GM12878 (cell line): ENCODE measurements around the gene KIF2C. TPM values are rescaled to one million over a fixed set of nuclear protein-coding genes. Genes with fewer than 3 reads are reported as not detected.

Experiments used
- BACH1 ChIP-seq: fragments of 450-650 bp; IDR thresholded peaks from 2 replicates; pipeline ENCODE4 v1.6.1; 2017; ENCODE audit warnings: mild to moderate bottlenecking, borderline replicate concordance
- CBX3 ChIP-seq: fragments of 200-600 bp; sonication (generic); IDR thresholded peaks from 2 replicates; pipeline ENCODE4 v1.6.1; 2016; ENCODE audit warnings: low read depth, borderline replicate concordance
- CHD1 ChIP-seq: IDR thresholded peaks from 2 replicates; pipeline ENCODE4 v1.6.1; 2012; ENCODE audit warnings: low read depth, low read length, improper control_type of control experiment
- CHD4 ChIP-seq: fragments of 200-600 bp; sonication (generic); IDR thresholded peaks from 2 replicates; pipeline ENCODE4 v1.6.1; 2016; ENCODE audit warnings: mild to moderate bottlenecking
- EGR1 ChIP-seq, 2 experiments: IDR thresholded peaks; 1 replicate in 1 of 2; 2 replicates in 1 of 2; pipeline ENCODE4 v1.6.1; 2011 to 2012; ENCODE audit warnings: low read depth in 2 of 2, low read length in 2 of 2, borderline replicate concordance in 1 of 2, mild to moderate bottlenecking in 1 of 2, moderate library complexity in 1 of 2
- EP300 ChIP-seq, 2 experiments: fragments of 150-350 bp in 1 of 2; IDR thresholded peaks; 2 replicates each; pipeline ENCODE4 v1.6.1; 2011 to 2012; ENCODE audit warnings: low read depth in 2 of 2, low read length in 2 of 2, borderline replicate concordance in 1 of 2, improper control_type of control experiment in 1 of 2, inconsistent platforms in 1 of 2; ENCODE audit not compliant: control insufficient read depth in 1 of 2
- FOXK2 ChIP-seq: fragments of 450-650 bp; IDR thresholded peaks from 2 replicates; pipeline ENCODE4 v1.6.1; 2017; ENCODE audit warnings: mild to moderate bottlenecking, moderate library complexity
- FOXM1 ChIP-seq: IDR thresholded peaks from 2 replicates; pipeline ENCODE4 v1.6.1; 2012; ENCODE audit warnings: low read depth, mild to moderate bottlenecking, inconsistent platforms, low read length, moderate library complexity
- HSF1 ChIP-seq: fragments of 150-350 bp; IDR thresholded peaks from 2 replicates; pipeline ENCODE4 v1.6.1; 2014; ENCODE audit warnings: mild to moderate bottlenecking, low read depth, low read length
- JUNB ChIP-seq: IDR thresholded peaks from 2 replicates; pipeline ENCODE4 v1.6.1; 2016; ENCODE audit warnings: antibody characterized with exemption, mild to moderate bottlenecking
- LARP7 ChIP-seq: fragments of 450-650 bp; IDR thresholded peaks from 2 replicates; pipeline ENCODE4 v1.6.1; 2017; ENCODE audit warnings: mild to moderate bottlenecking
- MYB ChIP-seq: fragments of 150-350 bp; IDR thresholded peaks from 2 replicates; pipeline ENCODE4 v1.6.1; 2014; ENCODE audit warnings: mild to moderate bottlenecking, low read depth, low read length, borderline replicate concordance
- NFIC ChIP-seq: IDR thresholded peaks from 2 replicates; pipeline ENCODE4 v1.6.1; 2012; ENCODE audit warnings: low read depth, mild to moderate bottlenecking, inconsistent platforms, low read length, moderate library complexity
- NFYA ChIP-seq: IDR thresholded peaks from 2 replicates; pipeline ENCODE4 v1.6.1; 2011; ENCODE audit warnings: low read depth, mild to moderate bottlenecking, low read length, improper control_type of control experiment, borderline replicate concordance
- POU2F2 ChIP-seq: IDR thresholded peaks from 3 replicates; pipeline ENCODE4 v1.6.1; 2011; ENCODE audit warnings: low read depth, mild to moderate bottlenecking, low read length, borderline replicate concordance
- RFX5 ChIP-seq: IDR thresholded peaks from 2 replicates; pipeline ENCODE4 v1.6.1; 2011; ENCODE audit warnings: low read depth, low read length, improper control_type of control experiment
- SMAD5 ChIP-seq: IDR thresholded peaks from 2 replicates; pipeline ENCODE4 v1.6.1; 2016; ENCODE audit warnings: antibody characterized with exemption, low read depth
- SMARCA5 ChIP-seq: fragments of 450-650 bp; IDR thresholded peaks from 2 replicates; pipeline ENCODE4 v1.6.1; 2017; ENCODE audit warnings: mild to moderate bottlenecking
- SMC3 ChIP-seq: IDR thresholded peaks from 2 replicates; pipeline ENCODE4 v1.6.1; 2011; ENCODE audit warnings: low read length, improper control_type of control experiment, borderline replicate concordance
- STAT1 ChIP-seq: fragments of 450-650 bp; conservative IDR thresholded peaks from 2 replicates; pipeline ENCODE4 v1.6.1; 2014; ENCODE audit warnings: antibody characterized with exemption, mild to moderate bottlenecking
- TCF12 ChIP-seq: IDR thresholded peaks from 2 replicates; pipeline ENCODE4 v1.6.1; 2011; ENCODE audit warnings: low read depth, mild to moderate bottlenecking, low read length
- polyA plus RNA-seq, 11 experiments: library from polyadenylated mRNA; depleted of rRNA in 4 of 11; unstranded in 6 of 11; stranded (reverse) in 5 of 11; fragments of >200 nt; fragmentation: Nextera tagmentation in 4 of 11; fragmentation: Illumina TruSeq in 1 of 11; extraction: Ambion mirVana in 4 of 11; extraction: Trizol in 1 of 11; gene quantifications; 1 replicate in 1 of 11; 2 replicates in 10 of 11; pipeline versions ENCODE4 v1.2.1 to v1.2.3, GENCODE V29; 2011 to 2016; ENCODE audit warnings: inconsistent platforms in 2 of 11, missing spikeins in 2 of 11, low read depth in 1 of 11
- total RNA-seq, 4 experiments: library from RNA; depleted of rRNA in 3 of 4; stranded (reverse); fragments of >200 nt in 3 of 4; fragmentation: Illumina TruSeq in 1 of 4; extraction: Trizol in 1 of 4; gene quantifications; 2 replicates each; pipeline versions ENCODE4 v1.2.1 to v1.2.3, GENCODE V29; 2013 to 2021
- TF ChIP-seq, protein P1 (sequence below): IDR thresholded peaks from 2 replicates; pipeline ENCODE4 v1.6.1; 2011; ENCODE audit warnings: low read depth, low read length, improper control_type of control experiment, borderline replicate concordance
- TF ChIP-seq, protein P2 (sequence below): fragments of 150-350 bp; IDR thresholded peaks from 2 replicates; pipeline ENCODE4 v1.6.1; 2016; ENCODE audit warnings: low read depth, low read length
- TF ChIP-seq, protein P3 (sequence below): fragments of 450-650 bp; IDR thresholded peaks from 2 replicates; pipeline ENCODE4 v1.6.1; 2018; ENCODE audit warnings: borderline replicate concordance, mild to moderate bottlenecking; ENCODE audit not compliant: partially characterized antibody

KIF2C gene
- total and polyA plus RNA-seq, 10 of the 15 experiments (the other 5 are each of a cell fraction or from before 2014, with no cell fraction given): 42.3 to 104 (median 83.8) TPM

GRCh38 chr1:44786138-44786840 lies 46.7 kb downstream of the KIF2C start (continued):
- TF ChIP-seq NFYA (no peak), CBX3 (no peak), SMAD5 (no peak), LARP7 (peak; percentile 79), POU2F2 (no peak), FOXK2 (no peak), MYB (no peak), HSF1 (no peak), FOXM1 (no peak), SMC3 (peak; percentile 63), CHD1 (no peak), EP300 (IDR thresholded peaks at IDR 0.05; ENCODE audit: borderline replicate concordance in 1 of 2, control insufficient read depth in 1 of 2, low read depth in 2 of 2, low read length in 2 of 2) (no peak), JUNB (no peak), STAT1 (no peak), BACH1 (peak; percentile 50; the same call in 1 of the 2 replicates), TCF12 (peak; percentile 74; the same call in 1 of the 2 replicates), RFX5 (no peak), CHD4 (no peak), EGR1 (IDR thresholded peaks at IDR 0.05; ENCODE audit: borderline replicate concordance in 1 of 2, low read depth in 2 of 2, low read length in 2 of 2) (no peak), NFIC (no peak), SMARCA5 (peak; percentile 83)
- TF ChIP-seq, protein P1, sequence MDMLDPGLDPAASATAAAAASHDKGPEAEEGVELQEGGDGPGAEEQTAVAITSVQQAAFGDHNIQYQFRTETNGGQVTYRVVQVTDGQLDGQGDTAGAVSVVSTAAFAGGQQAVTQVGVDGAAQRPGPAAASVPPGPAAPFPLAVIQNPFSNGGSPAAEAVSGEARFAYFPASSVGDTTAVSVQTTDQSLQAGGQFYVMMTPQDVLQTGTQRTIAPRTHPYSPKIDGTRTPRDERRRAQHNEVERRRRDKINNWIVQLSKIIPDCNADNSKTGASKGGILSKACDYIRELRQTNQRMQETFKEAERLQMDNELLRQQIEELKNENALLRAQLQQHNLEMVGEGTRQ: no peak; the same call in 1 of the 2 replicates
- TF ChIP-seq, protein P2, sequence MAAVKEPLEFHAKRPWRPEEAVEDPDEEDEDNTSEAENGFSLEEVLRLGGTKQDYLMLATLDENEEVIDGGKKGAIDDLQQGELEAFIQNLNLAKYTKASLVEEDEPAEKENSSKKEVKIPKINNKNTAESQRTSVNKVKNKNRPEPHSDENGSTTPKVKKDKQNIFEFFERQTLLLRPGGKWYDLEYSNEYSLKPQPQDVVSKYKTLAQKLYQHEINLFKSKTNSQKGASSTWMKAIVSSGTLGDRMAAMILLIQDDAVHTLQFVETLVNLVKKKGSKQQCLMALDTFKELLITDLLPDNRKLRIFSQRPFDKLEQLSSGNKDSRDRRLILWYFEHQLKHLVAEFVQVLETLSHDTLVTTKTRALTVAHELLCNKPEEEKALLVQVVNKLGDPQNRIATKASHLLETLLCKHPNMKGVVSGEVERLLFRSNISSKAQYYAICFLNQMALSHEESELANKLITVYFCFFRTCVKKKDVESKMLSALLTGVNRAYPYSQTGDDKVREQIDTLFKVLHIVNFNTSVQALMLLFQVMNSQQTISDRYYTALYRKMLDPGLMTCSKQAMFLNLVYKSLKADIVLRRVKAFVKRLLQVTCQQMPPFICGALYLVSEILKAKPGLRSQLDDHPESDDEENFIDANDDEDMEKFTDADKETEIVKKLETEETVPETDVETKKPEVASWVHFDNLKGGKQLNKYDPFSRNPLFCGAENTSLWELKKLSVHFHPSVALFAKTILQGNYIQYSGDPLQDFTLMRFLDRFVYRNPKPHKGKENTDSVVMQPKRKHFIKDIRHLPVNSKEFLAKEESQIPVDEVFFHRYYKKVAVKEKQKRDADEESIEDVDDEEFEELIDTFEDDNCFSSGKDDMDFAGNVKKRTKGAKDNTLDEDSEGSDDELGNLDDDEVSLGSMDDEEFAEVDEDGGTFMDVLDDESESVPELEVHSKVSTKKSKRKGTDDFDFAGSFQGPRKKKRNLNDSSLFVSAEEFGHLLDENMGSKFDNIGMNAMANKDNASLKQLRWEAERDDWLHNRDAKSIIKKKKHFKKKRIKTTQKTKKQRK: no peak
- TF ChIP-seq, protein P3, sequence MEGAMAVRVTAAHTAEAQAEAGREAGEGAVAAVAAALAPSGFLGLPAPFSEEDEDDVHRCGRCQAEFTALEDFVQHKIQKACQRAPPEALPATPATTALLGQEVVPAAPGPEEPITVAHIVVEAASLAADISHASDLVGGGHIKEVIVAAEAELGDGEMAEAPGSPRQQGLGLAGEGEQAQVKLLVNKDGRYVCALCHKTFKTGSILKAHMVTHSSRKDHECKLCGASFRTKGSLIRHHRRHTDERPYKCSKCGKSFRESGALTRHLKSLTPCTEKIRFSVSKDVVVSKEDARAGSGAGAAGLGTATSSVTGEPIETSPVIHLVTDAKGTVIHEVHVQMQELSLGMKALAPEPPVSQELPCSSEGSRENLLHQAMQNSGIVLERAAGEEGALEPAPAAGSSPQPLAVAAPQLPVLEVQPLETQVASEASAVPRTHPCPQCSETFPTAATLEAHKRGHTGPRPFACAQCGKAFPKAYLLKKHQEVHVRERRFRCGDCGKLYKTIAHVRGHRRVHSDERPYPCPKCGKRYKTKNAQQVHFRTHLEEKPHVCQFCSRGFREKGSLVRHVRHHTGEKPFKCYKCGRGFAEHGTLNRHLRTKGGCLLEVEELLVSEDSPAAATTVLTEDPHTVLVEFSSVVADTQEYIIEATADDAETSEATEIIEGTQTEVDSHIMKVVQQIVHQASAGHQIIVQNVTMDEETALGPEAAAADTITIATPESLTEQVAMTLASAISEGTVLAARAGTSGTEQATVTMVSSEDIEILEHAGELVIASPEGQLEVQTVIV: no peak
